ENCODE results near the gene RASAL3. TPM values are rescaled to one million over a fixed set of nuclear protein-coding genes. Genes with fewer than 3 reads are reported as not detected.
"Not testable (repeated sequence)": the region's sequence is repeated elsewhere in the genome, so short reads cannot be mapped to it uniquely, and the experiment has no call there.

The RASAL3 gene
- total RNA-seq, 1 donor: not detected

DNA sequence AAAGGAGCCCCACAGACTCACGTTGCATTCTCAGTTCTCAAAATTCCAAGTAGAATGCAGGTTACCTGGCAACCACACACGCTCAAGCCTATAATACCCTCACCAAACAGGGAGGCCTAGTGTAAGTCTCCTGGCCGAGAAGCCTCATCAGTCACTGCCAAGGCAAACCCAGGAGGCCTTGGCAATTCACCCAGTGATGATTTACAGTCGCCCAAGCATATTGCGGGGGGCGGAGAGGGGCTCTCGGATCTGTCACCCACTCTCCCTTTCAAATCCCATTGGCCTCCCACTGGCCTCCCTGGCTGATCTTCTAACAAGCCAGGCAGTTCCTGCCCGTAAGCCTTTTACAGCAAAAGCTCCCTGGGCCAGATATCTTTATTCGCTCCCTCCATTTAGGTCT lies 46.6 kb downstream of the RASAL3 start:
- TF ChIP-seq, protein P1, sequence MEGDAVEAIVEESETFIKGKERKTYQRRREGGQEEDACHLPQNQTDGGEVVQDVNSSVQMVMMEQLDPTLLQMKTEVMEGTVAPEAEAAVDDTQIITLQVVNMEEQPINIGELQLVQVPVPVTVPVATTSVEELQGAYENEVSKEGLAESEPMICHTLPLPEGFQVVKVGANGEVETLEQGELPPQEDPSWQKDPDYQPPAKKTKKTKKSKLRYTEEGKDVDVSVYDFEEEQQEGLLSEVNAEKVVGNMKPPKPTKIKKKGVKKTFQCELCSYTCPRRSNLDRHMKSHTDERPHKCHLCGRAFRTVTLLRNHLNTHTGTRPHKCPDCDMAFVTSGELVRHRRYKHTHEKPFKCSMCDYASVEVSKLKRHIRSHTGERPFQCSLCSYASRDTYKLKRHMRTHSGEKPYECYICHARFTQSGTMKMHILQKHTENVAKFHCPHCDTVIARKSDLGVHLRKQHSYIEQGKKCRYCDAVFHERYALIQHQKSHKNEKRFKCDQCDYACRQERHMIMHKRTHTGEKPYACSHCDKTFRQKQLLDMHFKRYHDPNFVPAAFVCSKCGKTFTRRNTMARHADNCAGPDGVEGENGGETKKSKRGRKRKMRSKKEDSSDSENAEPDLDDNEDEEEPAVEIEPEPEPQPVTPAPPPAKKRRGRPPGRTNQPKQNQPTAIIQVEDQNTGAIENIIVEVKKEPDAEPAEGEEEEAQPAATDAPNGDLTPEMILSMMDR (IDR thresholded peaks at IDR 0.05; ENCODE audit: insufficient read depth, low read depth, low read length): no peak
- peak overlapping the region; percentile 96 for H3K4me3 ChIP-seq (ENCODE audit: low read depth, low read length)
- no peak for DNase-seq (ENCODE audit: low read depth)

DNA sequence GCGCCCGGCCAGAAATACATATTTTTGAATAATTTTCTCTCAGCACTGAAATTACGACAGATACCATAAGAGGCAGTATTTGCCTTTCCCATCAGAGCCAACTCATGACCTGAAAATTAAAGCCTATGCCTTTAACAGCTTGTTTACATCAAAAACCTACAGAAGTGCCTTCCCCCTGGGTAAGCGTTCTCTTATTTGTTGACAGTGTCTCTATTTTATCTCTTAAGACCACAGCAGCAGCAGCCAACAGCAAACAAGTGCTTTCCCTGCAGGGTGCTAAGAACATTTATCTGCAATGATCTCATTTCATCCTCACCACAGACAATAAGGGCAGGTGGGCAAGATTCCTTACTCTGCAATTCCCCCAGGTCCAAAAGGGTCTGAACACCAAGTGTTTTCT lies 51.5 kb downstream of the RASAL3 start:
- peak; percentile 53 for DNase-seq (ENCODE audit: low read depth)
- TF ChIP-seq, protein P1 (IDR thresholded peaks at IDR 0.05; ENCODE audit: insufficient read depth, low read depth, low read length): peak; percentile 3
- no peak overlapping the region for H3K4me3 ChIP-seq (ENCODE audit: low read depth, low read length)

DNA sequence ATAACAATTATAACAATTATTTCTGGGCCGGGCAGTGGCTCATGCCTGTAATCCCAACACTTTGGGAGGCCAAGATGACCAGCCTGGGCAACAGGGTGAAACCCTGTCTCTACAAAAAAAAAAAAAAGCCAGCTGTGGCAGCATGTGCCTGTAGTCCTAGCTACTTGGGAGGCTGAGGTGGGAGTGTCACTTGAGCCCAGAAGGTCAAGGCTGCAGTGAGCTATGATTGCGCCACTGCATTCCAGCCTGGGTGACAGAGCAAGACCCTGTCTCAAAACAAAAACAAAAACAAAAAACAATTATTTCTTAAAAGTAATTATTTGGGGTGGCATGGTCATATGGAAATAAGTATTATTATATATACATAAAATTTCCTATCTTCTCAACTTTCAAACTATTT lies 53.0 kb downstream of the RASAL3 start:
- H3K4me3 ChIP-seq (ENCODE audit: low read depth, low read length); DNase-seq (ENCODE audit: low read depth): not testable (repeated sequence)

DNA sequence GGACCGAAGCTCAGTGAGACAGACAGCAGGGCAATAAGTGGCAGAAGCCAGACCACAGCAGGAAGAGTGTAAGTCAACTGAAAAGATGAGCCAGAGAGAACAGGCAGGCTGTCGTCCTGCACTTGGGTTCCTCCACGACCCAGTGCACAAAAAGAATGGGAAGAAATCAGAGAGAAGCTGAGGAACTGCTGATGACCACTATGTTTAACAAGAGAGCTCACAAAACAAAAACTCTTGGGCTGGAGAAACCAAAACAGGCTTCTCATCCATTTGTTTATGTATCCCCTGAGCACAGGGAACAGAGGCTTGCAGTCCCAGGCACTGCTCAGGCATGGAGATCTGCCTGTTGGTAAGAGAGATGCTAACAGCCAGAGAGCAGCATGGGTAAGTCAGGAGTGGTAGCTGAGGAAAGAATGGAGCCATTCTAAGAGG lies 59.5 kb downstream of the RASAL3 start:
- TF ChIP-seq, protein P1 (IDR thresholded peaks at IDR 0.05; ENCODE audit: insufficient read depth, low read depth, low read length): no peak
- no peak overlapping the region for H3K4me3 ChIP-seq (ENCODE audit: low read depth, low read length)
- DNase-seq (ENCODE audit: low read depth): no peak

DNA sequence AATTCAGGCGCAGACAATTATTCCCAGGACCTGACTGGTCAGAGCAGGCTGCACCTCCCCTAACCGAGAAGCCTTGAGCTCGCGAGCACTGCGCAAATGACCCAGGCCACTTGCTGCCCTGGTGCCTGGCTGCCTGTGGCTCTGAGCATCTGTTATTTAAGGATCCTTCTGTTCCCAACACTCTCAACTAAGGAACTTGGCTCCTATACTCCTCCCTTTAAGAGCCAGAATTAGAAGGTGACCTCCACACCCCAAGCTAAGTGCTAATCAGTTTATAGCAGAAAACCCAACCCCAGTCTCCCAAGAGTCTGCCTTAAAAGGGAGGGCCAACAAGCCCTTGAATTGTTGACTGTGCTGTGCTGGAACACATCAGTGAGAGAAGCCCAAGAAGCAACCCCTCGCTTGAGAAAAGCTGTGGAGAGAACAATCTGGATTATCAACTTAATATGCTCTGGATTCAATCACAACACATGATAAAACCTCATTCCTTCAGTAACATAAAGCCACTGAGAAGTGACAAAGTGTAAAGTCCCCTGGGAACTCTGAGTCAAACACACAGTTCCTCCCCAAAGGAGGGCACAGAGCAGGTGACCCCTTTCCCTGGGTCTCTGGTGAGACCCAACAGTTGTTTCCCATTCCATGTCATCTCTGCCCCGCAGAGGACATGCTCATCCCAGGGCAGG lies 60.1 kb downstream of the RASAL3 start:
- no peak for DNase-seq (ENCODE audit: low read depth)
- TF ChIP-seq, protein P1 (IDR thresholded peaks at IDR 0.05; ENCODE audit: insufficient read depth, low read depth, low read length): no peak
- no peak overlapping the region for H3K4me3 ChIP-seq (ENCODE audit: low read depth, low read length)

DNA sequence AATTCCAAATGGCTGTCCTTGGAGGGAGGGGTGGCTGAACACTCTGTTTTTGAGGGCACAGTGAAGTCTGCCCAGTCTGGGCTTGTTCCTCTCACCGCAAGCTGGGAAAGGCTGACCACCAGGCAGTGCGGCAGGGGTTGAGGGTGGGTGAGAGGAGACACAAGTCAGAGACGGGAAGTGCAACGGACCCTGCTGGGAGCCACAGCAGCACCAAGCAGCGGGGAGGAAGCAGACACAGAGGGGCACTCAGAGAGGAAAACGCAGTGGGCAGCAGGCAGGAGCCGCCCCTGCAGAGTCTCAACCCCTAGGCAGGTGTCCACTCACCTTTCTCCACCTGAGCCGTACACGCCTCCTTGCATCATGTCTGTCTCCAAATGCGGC lies 61.2 kb downstream of the RASAL3 start:
- no peak overlapping the region for H3K4me3 ChIP-seq (ENCODE audit: low read depth, low read length)
- TF ChIP-seq, protein P1 (IDR thresholded peaks at IDR 0.05; ENCODE audit: insufficient read depth, low read depth, low read length): no peak
- DNase-seq (ENCODE audit: low read depth): no peak

DNA sequence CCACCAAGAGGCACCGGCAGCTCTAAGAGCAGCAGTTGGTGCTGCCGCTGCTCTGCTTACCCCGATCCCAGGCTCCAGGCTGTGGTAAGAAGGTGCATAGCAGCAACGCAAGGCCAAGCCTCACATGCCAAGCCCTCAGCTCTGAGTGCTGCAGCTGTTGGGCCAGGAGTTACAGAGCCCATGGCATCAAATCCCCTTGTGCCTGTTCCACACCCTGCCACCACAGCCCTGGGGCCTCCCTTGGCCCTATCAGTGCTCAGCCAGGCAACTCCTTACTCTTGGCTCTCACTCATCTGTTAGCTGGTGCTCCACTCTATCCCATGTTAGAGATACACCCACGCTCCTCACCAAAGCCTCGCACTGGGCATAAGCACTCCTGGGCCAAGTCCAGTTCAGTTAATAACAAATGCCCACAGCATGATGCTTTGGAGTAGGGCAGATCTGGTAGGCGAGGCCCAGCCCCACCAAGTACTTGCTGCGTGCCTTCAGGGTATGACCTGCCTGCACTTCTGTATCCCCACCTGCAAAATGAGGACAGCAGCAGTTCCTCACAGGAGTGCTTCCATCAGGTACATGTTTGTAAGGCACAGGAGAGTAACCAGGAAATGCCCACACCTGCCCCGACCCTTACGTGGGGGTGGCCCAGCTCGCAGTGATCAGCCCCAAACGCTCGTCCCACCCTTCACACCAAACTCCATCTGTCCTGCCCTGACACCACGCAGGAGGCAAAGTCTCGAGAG lies 61.8 kb downstream of the RASAL3 start:
- TF ChIP-seq, protein P1 (IDR thresholded peaks at IDR 0.05; ENCODE audit: insufficient read depth, low read depth, low read length): no peak
- H3K4me3 ChIP-seq (ENCODE audit: low read depth, low read length): no peak overlapping the region
- no peak for DNase-seq (ENCODE audit: low read depth)

All from fibroblast of villous mesenchyme (primary cell).